Measurements from ENCODE around the gene UNC119.
"Not testable (repeated sequence)": the region's sequence is repeated elsewhere in the genome, so short reads cannot be mapped to it uniquely, and the experiment has no call there.

The UNC119 gene

GRCh38 chr17:28552176-28552999 lies at the start of gene UNC119:
Gene UNC119 (minus strand): TSS chr17:28552624. CDS start chr17:28552557, 67 bp downstream.
- peak; percentile 78 for DNase-seq

GRCh38 chr17:28599311-28600184 lies 47.1 kb upstream of the UNC119 start:
- DNase-seq = peak; percentile 71

- DNase-seq = peak; percentile 94
These were observed 46.4 kb upstream of the UNC119 start, which contains the start of gene SPAG5 for GRCh38 chr17:28598799-28599310. Gene SPAG5 (minus strand): TSS chr17:28599025. CDS start chr17:28598946, 79 bp downstream.

GRCh38 chr17:28598389-28598788 lies 46.0 kb upstream of the UNC119 start:
- no peak for DNase-seq

- DNase-seq = no peak
These were observed 45.4 kb upstream of the UNC119 start for GRCh38 chr17:28597606-28598383.

- DNase-seq = no peak
These were observed 39.8 kb upstream of the UNC119 start for GRCh38 chr17:28592260-28592659.

GRCh38 chr17:28585851-28586250 lies 33.4 kb upstream of the UNC119 start:
- no peak for DNase-seq

- DNase-seq = no peak
These were observed 32.0 kb upstream of the UNC119 start for GRCh38 chr17:28584434-28584833.

- no peak for DNase-seq
These were observed 30.1 kb upstream of the UNC119 start for GRCh38 chr17:28582513-28582912.

- DNase-seq = no peak
These were observed 28.5 kb upstream of the UNC119 start for GRCh38 chr17:28580959-28581358.

GRCh38 chr17:28579526-28579925 lies 27.1 kb upstream of the UNC119 start:
- no peak for DNase-seq

GRCh38 chr17:28578246-28579195 lies 26.1 kb upstream of the UNC119 start:
- DNase-seq = no peak

- DNase-seq = no peak
These were observed 25.0 kb upstream of the UNC119 start for GRCh38 chr17:28577466-28577824.

- DNase-seq = peak; percentile 99
These were observed 24.5 kb upstream of the UNC119 start, which contains the start of gene ALDOC for GRCh38 chr17:28576758-28577465. Gene ALDOC (minus strand): TSS chr17:28576895. CDS start chr17:28575532, 1,363 bp downstream.

- DNase-seq = not testable (repeated sequence)
These were observed 23.6 kb upstream of the UNC119 start for GRCh38 chr17:28576016-28576415.

GRCh38 chr17:28575126-28575795 lies 22.8 kb upstream of the UNC119 start:
- DNase-seq = no peak

GRCh38 chr17:28574526-28574925 lies 22.1 kb upstream of the UNC119 start:
- peak; percentile 38 for DNase-seq

GRCh38 chr17:28573966-28574480 lies 21.6 kb upstream of the UNC119 start:
- no peak for DNase-seq

- DNase-seq = no peak
These were observed 21.1 kb upstream of the UNC119 start for GRCh38 chr17:28573521-28573920.

- no peak for DNase-seq
These were observed 20.6 kb upstream of the UNC119 start for GRCh38 chr17:28573040-28573380.
